IMR-90 (cell line): ENCODE measurements around the gene TCF7L1.

Experiments
- CTCF ChIP-seq: conservative IDR thresholded peaks from 2 replicates; pipeline ENCODE4 v1.5.1; 2012; ENCODE audit warnings: mild to moderate bottlenecking, low read depth, low read length, improper control_type of control experiment
- FOS ChIP-seq: fragments of 150-350 bp; IDR thresholded peaks from 2 replicates; pipeline ENCODE4 v1.6.1; 2016; ENCODE audit warnings: low read depth, low read length
- MAZ ChIP-seq: IDR thresholded peaks from 2 replicates; pipeline ENCODE4 v1.6.1; 2012; ENCODE audit warnings: low read depth, mild to moderate bottlenecking, low read length, improper control_type of control experiment, moderate library complexity, borderline replicate concordance
- NFE2L2 ChIP-seq: fragments of 150-350 bp; IDR thresholded peaks from 2 replicates; pipeline ENCODE4 v1.6.1; 2016; ENCODE audit warnings: low read depth, mild to moderate bottlenecking, low read length
- POLR2A ChIP-seq: IDR thresholded peaks from 2 replicates; pipeline ENCODE4 v1.6.1; 2012; ENCODE audit warnings: mild to moderate bottlenecking, low read depth, low read length
- RAD21 ChIP-seq: IDR thresholded peaks from 2 replicates; pipeline ENCODE4 v1.6.1; 2012; ENCODE audit warnings: low read length, improper control_type of control experiment
- RCOR1 ChIP-seq: IDR thresholded peaks from 2 replicates; pipeline ENCODE4 v1.6.1; 2012; ENCODE audit warnings: mild to moderate bottlenecking, low read length, improper control_type of control experiment; ENCODE audit not compliant: insufficient replicate concordance
- SMC3 ChIP-seq: fragments of 150-350 bp; IDR thresholded peaks from 2 replicates; pipeline ENCODE4 v1.6.1; 2016; ENCODE audit warnings: low read depth, mild to moderate bottlenecking, antibody characterized with exemption, low read length, moderate library complexity

GRCh38 chr2:85307527-85307897 is 174.3 kb downstream of the TCF7L1 start:
- TF ChIP-seq POLR2A: no peak
- TF ChIP-seq CTCF: no peak
- no peak for TF ChIP-seq SMC3
- TF ChIP-seq RAD21: no peak
- no peak for TF ChIP-seq NFE2L2
- TF ChIP-seq FOS: no peak
- no peak for TF ChIP-seq MAZ
- TF ChIP-seq RCOR1: no peak
